H9 (cell line): ENCODE measurements around the gene FSHR. TPM values are rescaled to one million over a fixed set of nuclear protein-coding genes. Genes with fewer than 3 reads are reported as not detected.

ENCODE experiments used
- DNase-seq: peaks from one replicate; pipeline ENCODE4 v3.0.0-alpha.2; 2017
- H2AFZ ChIP-seq: one replicate; pipeline ENCODE4 v1.6.1; 2013; ENCODE audit warnings: mild to moderate bottlenecking, low read length, control low read depth, moderate library complexity
- H2AK5ac ChIP-seq: 2 replicates; pipeline ENCODE4 v1.6.1; 2013; ENCODE audit warnings: low read length, control low read depth, mixed read lengths; ENCODE audit not compliant: insufficient read length
- H2BK120ac ChIP-seq: one replicate; pipeline ENCODE4 v1.6.1; 2013; ENCODE audit warnings: low read depth, mild to moderate bottlenecking, low read length, control low read depth, inconsistent platforms; ENCODE audit not compliant: poor library complexity, severe bottlenecking
- H2BK12ac ChIP-seq: 2 replicates; pipeline ENCODE4 v1.6.1; 2013; ENCODE audit warnings: low read length, control low read depth, mixed read lengths, low read depth; ENCODE audit not compliant: insufficient read length
- H2BK15ac ChIP-seq: 2 replicates; pipeline ENCODE4 v1.6.1; 2013; ENCODE audit warnings: low read depth, low read length, control low read depth
- H2BK20ac ChIP-seq: one replicate; pipeline ENCODE4 v1.6.1; 2013; ENCODE audit warnings: low read depth, mild to moderate bottlenecking, low read length, control low read depth, inconsistent platforms; ENCODE audit not compliant: poor library complexity, severe bottlenecking
- H2BK5ac ChIP-seq: 2 replicates; pipeline ENCODE4 v1.6.1; 2013; ENCODE audit warnings: low read length, control low read depth, mixed read lengths; ENCODE audit not compliant: insufficient read length
- H3K14ac ChIP-seq: 2 replicates; pipeline ENCODE4 v1.6.1; 2013; ENCODE audit warnings: low read length, control low read depth; ENCODE audit not compliant: insufficient read depth
- H3K18ac ChIP-seq: 2 replicates; pipeline ENCODE4 v1.6.1; 2013; ENCODE audit warnings: low read depth, mild to moderate bottlenecking, mixed read lengths, low read length, control low read depth; ENCODE audit not compliant: insufficient read length
- H3K23ac ChIP-seq: 2 replicates; pipeline ENCODE4 v1.6.1; 2013; ENCODE audit warnings: low read length, control low read depth, mixed read lengths, low read depth; ENCODE audit not compliant: insufficient read length
- H3K23me2 ChIP-seq: 2 replicates; pipeline ENCODE4 v1.6.1; 2013; ENCODE audit warnings: low read depth, mild to moderate bottlenecking, mixed read lengths, low read length, control low read depth; ENCODE audit not compliant: insufficient read length, poor library complexity, severe bottlenecking
- H3K27ac ChIP-seq: 2 replicates; pipeline ENCODE4 v1.5.1; 2013; ENCODE audit warnings: low read length, control low read depth, mixed read lengths, low read depth; ENCODE audit not compliant: insufficient read length
- H3K27me3 ChIP-seq: 2 replicates; pipeline ENCODE4 v1.6.1; 2013; ENCODE audit warnings: low read length, control low read depth, inconsistent platforms; ENCODE audit not compliant: insufficient read depth
- H3K4ac ChIP-seq: 2 replicates; pipeline ENCODE4 v1.6.1; 2013; ENCODE audit warnings: low read depth, mild to moderate bottlenecking, control low read depth, inconsistent platforms, low read length, moderate library complexity
- H3K4me1 ChIP-seq: 2 replicates; pipeline ENCODE4 v1.6.1; 2013; ENCODE audit warnings: low read length, control low read depth, inconsistent platforms; ENCODE audit not compliant: insufficient read depth
- H3K4me2 ChIP-seq: 2 replicates; pipeline ENCODE4 v1.6.1; 2013; ENCODE audit warnings: low read length, control low read depth, mixed read lengths; ENCODE audit not compliant: insufficient read length, insufficient read depth
- H3K56ac ChIP-seq: 2 replicates; pipeline ENCODE4 v1.6.1; 2013; ENCODE audit warnings: low read depth, mild to moderate bottlenecking, mixed read lengths, low read length, control low read depth; ENCODE audit not compliant: insufficient read length
- H3K79me1 ChIP-seq: 2 replicates; pipeline ENCODE4 v1.6.1; 2013; ENCODE audit warnings: low read depth, mild to moderate bottlenecking, moderate library complexity, low read length, control low read depth, inconsistent platforms; ENCODE audit not compliant: insufficient read depth, poor library complexity, severe bottlenecking
- H3K79me2 ChIP-seq: 2 replicates; pipeline ENCODE4 v1.6.1; 2013; ENCODE audit warnings: low read length, control low read depth, inconsistent platforms; ENCODE audit not compliant: insufficient read depth
- H3K9ac ChIP-seq: 2 replicates; pipeline ENCODE4 v1.6.1; 2013; ENCODE audit warnings: low read length, control low read depth, mixed read lengths; ENCODE audit not compliant: insufficient read length; ENCODE audit errors: extremely low read depth
- H3K9me3 ChIP-seq: one replicate; pipeline ENCODE4 v1.6.1; 2013; ENCODE audit warnings: low read depth, low read length, inconsistent platforms; ENCODE audit not compliant: control insufficient read depth
- H3T11ph ChIP-seq: one replicate; pipeline ENCODE4 v1.6.1; 2013; ENCODE audit warnings: mild to moderate bottlenecking, low read length, control low read depth, inconsistent platforms
- H4K20me1 ChIP-seq: one replicate; pipeline ENCODE4 v1.6.1; 2013; ENCODE audit not compliant: control insufficient read depth, insufficient read length, insufficient read depth
- H4K5ac ChIP-seq: 2 replicates; pipeline ENCODE4 v1.6.1; 2013; ENCODE audit warnings: low read depth, mild to moderate bottlenecking, mixed read lengths, low read length, control low read depth; ENCODE audit not compliant: insufficient read length
- H4K8ac ChIP-seq: replicated peaks from 2 replicates; pipeline ENCODE4 v1.6.1; 2013; ENCODE audit warnings: low read length, control low read depth, mixed read lengths, low read depth; ENCODE audit not compliant: insufficient read length
- H4K91ac ChIP-seq: 2 replicates; pipeline ENCODE4 v1.6.1; 2013; ENCODE audit warnings: low read depth, mild to moderate bottlenecking, moderate library complexity, mixed read lengths, low read length, control low read depth; ENCODE audit not compliant: insufficient read length
- H3K27ac Mint-ChIP-seq, 3 experiments: 2 replicates in 2 of 3; 3 replicates in 1 of 3; pipeline ENCODE4 v1.8.0; 2020 to 2021; ENCODE audit warnings: mixed read lengths in 3 of 3, mild to moderate bottlenecking in 1 of 3, moderate library complexity in 1 of 3
- H3K27me3 Mint-ChIP-seq: 2 replicates; pipeline ENCODE4 v1.8.0; 2021; ENCODE audit warnings: low read depth, mild to moderate bottlenecking, moderate library complexity, mixed read lengths
- H3K36me3 Mint-ChIP-seq, 3 experiments: 2 replicates in 2 of 3; 3 replicates in 1 of 3; pipeline ENCODE4 v1.8.0; 2020 to 2021; ENCODE audit warnings: low read depth in 3 of 3, mixed read lengths in 3 of 3; ENCODE audit not compliant: insufficient read depth in 1 of 3
- H3K4me1 Mint-ChIP-seq, 2 experiments: 2 replicates each; pipeline ENCODE4 v1.8.0; 2020; ENCODE audit warnings: mixed read lengths in 2 of 2
- H3K4me3 Mint-ChIP-seq, 2 experiments: 2 replicates in 1 of 2; 3 replicates in 1 of 2; pipeline ENCODE4 v1.8.0; 2020 to 2021; ENCODE audit warnings: mild to moderate bottlenecking in 2 of 2, mixed read lengths in 2 of 2, moderate library complexity in 1 of 2
- H3K9me3 Mint-ChIP-seq, 2 experiments: 2 replicates in 1 of 2; 3 replicates in 1 of 2; pipeline ENCODE4 v1.8.0; 2020; ENCODE audit warnings: mild to moderate bottlenecking in 2 of 2, mixed read lengths in 2 of 2, moderate library complexity in 1 of 2
- WGBS: extraction: QIAGEN DNeasy Blood & Tissue Kit; methylation state at CpG from one replicate; pipeline ENCODE4 v1.1.7; 2013; ENCODE audit warnings: missing lambda C conversion rate, low lambda C conversion rate, mixed read lengths; ENCODE audit not compliant: insufficient read length; ENCODE audit errors: extremely low coverage; 5-methylcytosine and 5-hydroxymethylcytosine counted together
- total RNA-seq: library from RNA; stranded (reverse); gene quantifications from 2 replicates; pipeline ENCODE4 v1.2.1, GENCODE V29; 2021
- TF ChIP-seq, protein P1 (sequence below): fragments of 200-600 bp; sonication (generic); conservative IDR thresholded peaks from 3 replicates; pipeline ENCODE4 v1.8.0; 2021; ENCODE audit warnings: antibody characterized with exemption, mild to moderate bottlenecking

FSHR gene
- total RNA-seq, 1 experiment from 2014 or later = not detected

DNA sequence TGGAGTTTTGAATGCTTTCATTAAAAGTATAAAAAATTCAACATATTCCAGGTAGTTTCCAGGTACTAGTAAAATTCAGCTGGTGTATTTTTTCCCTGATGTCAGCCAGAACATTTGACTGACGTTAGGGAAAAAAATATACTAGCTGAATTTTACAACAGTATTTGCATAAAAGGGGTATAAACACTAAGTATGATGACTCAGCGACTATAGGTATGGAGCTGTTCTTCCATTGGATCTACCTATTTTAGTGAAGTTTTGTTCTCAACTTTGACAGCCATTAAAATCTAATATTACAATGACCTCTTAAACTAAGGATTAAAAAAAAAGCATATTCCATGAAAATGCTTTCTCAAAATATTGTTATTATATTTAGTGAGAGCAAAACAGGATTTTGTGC is 155.9 kb downstream of the FSHR start:
- H2BK12ac ChIP-seq = no peak overlapping the region
- H2AFZ ChIP-seq = no peak overlapping the region
- H3K9me3 Mint-ChIP-seq = no peaks in the 10 kb centered on the region
- H2BK120ac ChIP-seq = no peak overlapping the region
- no peak overlapping the region for H3K4me3 Mint-ChIP-seq
- H3K4ac ChIP-seq = no peak overlapping the region
- H2BK5ac ChIP-seq = no peak overlapping the region
- H4K8ac ChIP-seq = no peak overlapping the region
- no peaks in the 10 kb centered on the region for H3K4me1 ChIP-seq
- no peak overlapping the region for H3K4me2 ChIP-seq
- H3K23me2 ChIP-seq = no peaks in the 10 kb centered on the region
- no peak for DNase-seq
- no peaks in the 10 kb centered on the region for H3K79me2 ChIP-seq
- no peak overlapping the region for H3K9ac ChIP-seq
- no peak overlapping the region for H2BK15ac ChIP-seq
- no CpG with 5 or more reads among the region's 2 CpGs for WGBS
- no peaks in the 10 kb centered on the region for H4K20me1 ChIP-seq
- H3T11ph ChIP-seq = no peak overlapping the region
- no peaks in the 10 kb centered on the region for H3K27me3 ChIP-seq
- H3K14ac ChIP-seq = no peak overlapping the region
- no peaks in the 10 kb centered on the region for H3K79me1 ChIP-seq
- H3K56ac ChIP-seq = no peak overlapping the region
- no peak overlapping the region for H4K5ac ChIP-seq
- no peaks in the 10 kb centered on the region for H3K36me3 Mint-ChIP-seq
- no peak overlapping the region for H2BK20ac ChIP-seq
- no peak overlapping the region for H2AK5ac ChIP-seq
- H3K27ac Mint-ChIP-seq = no peak overlapping the region
- no peak overlapping the region for H3K23ac ChIP-seq
- H3K27ac ChIP-seq = no peak overlapping the region
- TF ChIP-seq, protein P1, sequence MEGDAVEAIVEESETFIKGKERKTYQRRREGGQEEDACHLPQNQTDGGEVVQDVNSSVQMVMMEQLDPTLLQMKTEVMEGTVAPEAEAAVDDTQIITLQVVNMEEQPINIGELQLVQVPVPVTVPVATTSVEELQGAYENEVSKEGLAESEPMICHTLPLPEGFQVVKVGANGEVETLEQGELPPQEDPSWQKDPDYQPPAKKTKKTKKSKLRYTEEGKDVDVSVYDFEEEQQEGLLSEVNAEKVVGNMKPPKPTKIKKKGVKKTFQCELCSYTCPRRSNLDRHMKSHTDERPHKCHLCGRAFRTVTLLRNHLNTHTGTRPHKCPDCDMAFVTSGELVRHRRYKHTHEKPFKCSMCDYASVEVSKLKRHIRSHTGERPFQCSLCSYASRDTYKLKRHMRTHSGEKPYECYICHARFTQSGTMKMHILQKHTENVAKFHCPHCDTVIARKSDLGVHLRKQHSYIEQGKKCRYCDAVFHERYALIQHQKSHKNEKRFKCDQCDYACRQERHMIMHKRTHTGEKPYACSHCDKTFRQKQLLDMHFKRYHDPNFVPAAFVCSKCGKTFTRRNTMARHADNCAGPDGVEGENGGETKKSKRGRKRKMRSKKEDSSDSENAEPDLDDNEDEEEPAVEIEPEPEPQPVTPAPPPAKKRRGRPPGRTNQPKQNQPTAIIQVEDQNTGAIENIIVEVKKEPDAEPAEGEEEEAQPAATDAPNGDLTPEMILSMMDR = no peak
- H4K91ac ChIP-seq = no peak overlapping the region
- H3K18ac ChIP-seq = no peak overlapping the region
- H3K9me3 ChIP-seq = no peaks in the 10 kb centered on the region
- no peaks in the 10 kb centered on the region for H3K27me3 Mint-ChIP-seq
- H3K4me1 Mint-ChIP-seq = no peaks in the 10 kb centered on the region
